ENCODE measurements around the gene ACOT13.
"Not testable (repeated sequence)": the region's sequence is repeated elsewhere in the genome, so short reads cannot be mapped to it uniquely, and the experiment has no call there.

Gene ACOT13

GRCh38 chr6:24744911-24745310 is 78.0 kb downstream of the ACOT13 start:
- no peak for DNase-seq (ENCODE audit: low read depth)
- no peak for TF ChIP-seq CTCF (IDR thresholded peaks at IDR 0.05; ENCODE audit: control insufficient read depth, extremely low read depth, insufficient read depth)
- H3K4me3 ChIP-seq (ENCODE audit: low read depth, low read length) = no peak overlapping the region

GRCh38 chr6:24749297-24749696 is 82.4 kb downstream of the ACOT13 start:
- DNase-seq (ENCODE audit: low read depth) = no peak
- H3K4me3 ChIP-seq (ENCODE audit: low read depth, low read length) = no peak overlapping the region
- TF ChIP-seq CTCF (IDR thresholded peaks at IDR 0.05; ENCODE audit: control insufficient read depth, extremely low read depth, insufficient read depth) = no peak

GRCh38 chr6:24750878-24751277 is 84.0 kb downstream of the ACOT13 start:
- not testable (repeated sequence) for H3K4me3 ChIP-seq (ENCODE audit: low read depth, low read length); DNase-seq (ENCODE audit: low read depth)

- no peak overlapping the region for H3K4me3 ChIP-seq (ENCODE audit: low read depth, low read length)
- DNase-seq (ENCODE audit: low read depth) = no peak
- no peak for TF ChIP-seq CTCF (IDR thresholded peaks at IDR 0.05; ENCODE audit: control insufficient read depth, extremely low read depth, insufficient read depth)
Observed at GRCh38 chr6:24752503-24752902, 85.6 kb downstream of the ACOT13 start.

GRCh38 chr6:24752917-24753492 is 86.1 kb downstream of the ACOT13 start:
- DNase-seq (ENCODE audit: low read depth) = no peak
- no peak overlapping the region for H3K4me3 ChIP-seq (ENCODE audit: low read depth, low read length)
- no peak for TF ChIP-seq CTCF (IDR thresholded peaks at IDR 0.05; ENCODE audit: control insufficient read depth, extremely low read depth, insufficient read depth)

GRCh38 chr6:24753545-24753944 is 86.7 kb downstream of the ACOT13 start:
- no peak for DNase-seq (ENCODE audit: low read depth)
- TF ChIP-seq CTCF (IDR thresholded peaks at IDR 0.05; ENCODE audit: control insufficient read depth, extremely low read depth, insufficient read depth) = no peak
- H3K4me3 ChIP-seq (ENCODE audit: low read depth, low read length) = no peak overlapping the region

- not testable (repeated sequence) for H3K4me3 ChIP-seq (ENCODE audit: low read depth, low read length); DNase-seq (ENCODE audit: low read depth)
Observed at GRCh38 chr6:24754378-24754777, 87.5 kb downstream of the ACOT13 start.

Data from LNCaP clone FGC (cell line).